Fibroblast of the aortic adventitia (primary cell): ENCODE results near the gene DGKG. TPM values are rescaled to one million over a fixed set of nuclear protein-coding genes. Genes with fewer than 3 reads are reported as not detected.

Experiments used
- DNase-seq: peaks from one replicate; pipeline ENCODE4 v3.0.0-alpha.2; 2010; ENCODE audit warnings: low read depth
- H3K4me3 ChIP-seq: 2 replicates; pipeline ENCODE4 v1.5.1; 2011; ENCODE audit warnings: low read depth, mild to moderate bottlenecking, control low read depth, low read length, moderate library complexity
- CTCF ChIP-seq: IDR thresholded peaks from 2 replicates; pipeline ENCODE4 v1.5.1; 2011; ENCODE audit warnings: mild to moderate bottlenecking, low read length, control low read depth, inconsistent platforms; ENCODE audit not compliant: insufficient read depth
- total RNA-seq: library from RNA; depleted of rRNA; stranded (reverse); fragments of >200 nt; gene quantifications from 2 replicates; pipeline ENCODE4 v1.2.3, GENCODE V29; 2012; ENCODE audit warnings: low replicate concordance

The DGKG gene
- total RNA-seq, 1 donor: 0.27 TPM

DNA sequence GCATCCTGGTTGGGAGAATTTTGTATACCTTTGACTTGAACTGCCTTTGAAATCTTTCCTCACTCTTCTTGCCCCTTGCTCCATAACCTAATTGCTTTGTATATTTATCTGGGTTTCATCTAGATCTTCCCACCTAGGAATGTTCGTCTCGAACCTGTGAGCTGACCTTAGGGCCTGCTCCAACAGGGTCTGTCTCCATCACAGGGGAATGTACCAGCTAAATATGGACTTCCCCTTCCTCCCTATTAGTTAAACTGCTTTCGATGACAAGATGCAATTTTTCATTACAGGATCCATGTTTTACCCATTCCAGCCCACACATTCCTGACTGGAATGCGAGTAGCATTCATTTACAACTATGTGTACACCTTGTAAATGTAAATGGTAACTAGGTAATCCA lies 242.5 kb downstream of the DGKG start:
- no peak for DNase-seq
- no peak for TF ChIP-seq CTCF
- no peak overlapping the region for H3K4me3 ChIP-seq

DNA sequence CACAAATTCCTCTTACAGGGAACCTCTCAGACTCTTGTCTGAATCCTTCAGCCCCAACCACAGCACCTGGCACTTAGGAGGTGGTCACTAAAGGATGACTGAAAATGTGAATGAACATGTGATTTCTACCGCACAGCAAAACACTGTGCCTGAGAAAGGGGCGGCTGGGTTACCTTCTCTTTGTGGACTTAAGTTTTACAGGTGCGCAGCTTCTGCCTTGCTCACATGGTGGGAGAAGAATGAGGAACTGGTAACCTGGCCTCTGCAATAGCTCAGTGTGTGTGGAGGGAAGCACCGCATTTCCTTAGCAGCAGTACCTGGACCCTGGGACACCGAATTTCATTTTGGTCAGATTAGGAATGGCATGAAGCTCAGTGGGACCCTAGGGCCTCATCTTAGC lies 243.3 kb downstream of the DGKG start:
- H3K4me3 ChIP-seq: no peak overlapping the region
- no peak for TF ChIP-seq CTCF
- no peak for DNase-seq

DNA sequence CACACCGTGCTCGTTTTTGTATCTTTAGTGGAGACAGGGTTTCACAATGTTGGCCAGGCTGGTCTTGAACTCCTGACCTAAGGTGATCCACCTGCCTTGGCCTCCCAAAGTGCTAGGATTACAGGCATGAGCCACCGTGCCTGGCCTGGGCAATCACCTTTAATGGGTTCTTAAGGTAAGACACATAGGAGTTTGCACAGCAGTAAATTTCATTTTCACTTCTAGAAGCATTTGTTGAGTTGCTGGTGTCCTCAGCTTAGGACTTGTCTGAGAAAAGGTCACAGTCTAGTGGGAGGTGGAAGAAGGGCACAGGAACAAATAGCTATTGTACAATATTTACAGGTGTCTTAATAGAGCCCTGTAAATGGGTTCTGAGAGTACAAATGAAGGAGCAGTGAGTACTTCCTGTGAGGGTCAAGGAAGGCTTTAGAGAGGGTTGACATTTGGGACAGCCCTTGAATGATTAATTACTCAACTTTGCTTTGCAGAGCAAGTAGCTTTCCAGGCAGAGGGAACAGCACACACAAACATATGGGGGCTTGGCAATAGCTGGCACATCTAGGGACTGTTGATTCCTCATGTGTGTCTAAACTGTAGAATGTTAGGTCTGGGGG lies 244.4 kb downstream of the DGKG start:
- DNase-seq: no peak

DNA sequence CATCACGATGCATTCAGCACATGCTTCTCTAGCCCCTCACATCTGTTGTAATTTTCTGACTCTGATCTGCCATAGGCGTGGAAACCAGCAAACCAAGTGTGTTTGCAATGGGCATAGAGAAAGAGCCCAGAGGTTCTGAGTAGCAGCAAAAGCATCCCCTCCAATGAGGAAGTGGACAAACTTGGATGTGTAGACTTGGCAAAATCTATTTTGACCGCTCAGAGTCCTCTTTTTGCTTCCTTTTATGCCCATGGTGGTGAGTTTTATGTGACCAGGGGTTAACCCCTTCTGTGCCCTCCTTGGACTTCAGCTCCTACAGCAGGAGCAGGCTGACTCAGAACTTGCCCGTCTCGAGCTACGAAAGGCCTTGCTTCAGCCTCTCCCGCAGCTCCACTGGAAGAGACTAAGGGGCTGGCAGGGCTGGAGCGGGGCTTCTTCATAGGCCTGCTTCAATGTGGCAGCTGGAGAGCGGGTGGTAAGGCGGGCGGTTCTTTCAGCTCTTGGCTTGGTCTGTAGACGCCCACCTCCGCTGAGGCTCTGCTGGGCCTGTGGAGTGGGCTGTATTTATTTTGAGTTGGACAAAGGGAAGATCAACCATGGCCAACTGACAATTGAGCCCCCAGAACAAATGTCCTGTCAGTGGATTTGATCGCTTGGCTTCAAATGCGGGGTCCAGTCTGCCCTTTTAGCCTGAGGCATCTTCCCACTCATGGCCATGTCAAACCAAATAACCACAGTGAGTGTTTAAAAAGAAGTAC lies 246.6 kb downstream of the DGKG start:
- H3K4me3 ChIP-seq: no peak overlapping the region
- no peak for DNase-seq
- no peak for TF ChIP-seq CTCF

More for the DNA sequence above, 244.4 kb downstream of the DGKG start:
- TF ChIP-seq CTCF: no peak
- no peak overlapping the region for H3K4me3 ChIP-seq

DNA sequence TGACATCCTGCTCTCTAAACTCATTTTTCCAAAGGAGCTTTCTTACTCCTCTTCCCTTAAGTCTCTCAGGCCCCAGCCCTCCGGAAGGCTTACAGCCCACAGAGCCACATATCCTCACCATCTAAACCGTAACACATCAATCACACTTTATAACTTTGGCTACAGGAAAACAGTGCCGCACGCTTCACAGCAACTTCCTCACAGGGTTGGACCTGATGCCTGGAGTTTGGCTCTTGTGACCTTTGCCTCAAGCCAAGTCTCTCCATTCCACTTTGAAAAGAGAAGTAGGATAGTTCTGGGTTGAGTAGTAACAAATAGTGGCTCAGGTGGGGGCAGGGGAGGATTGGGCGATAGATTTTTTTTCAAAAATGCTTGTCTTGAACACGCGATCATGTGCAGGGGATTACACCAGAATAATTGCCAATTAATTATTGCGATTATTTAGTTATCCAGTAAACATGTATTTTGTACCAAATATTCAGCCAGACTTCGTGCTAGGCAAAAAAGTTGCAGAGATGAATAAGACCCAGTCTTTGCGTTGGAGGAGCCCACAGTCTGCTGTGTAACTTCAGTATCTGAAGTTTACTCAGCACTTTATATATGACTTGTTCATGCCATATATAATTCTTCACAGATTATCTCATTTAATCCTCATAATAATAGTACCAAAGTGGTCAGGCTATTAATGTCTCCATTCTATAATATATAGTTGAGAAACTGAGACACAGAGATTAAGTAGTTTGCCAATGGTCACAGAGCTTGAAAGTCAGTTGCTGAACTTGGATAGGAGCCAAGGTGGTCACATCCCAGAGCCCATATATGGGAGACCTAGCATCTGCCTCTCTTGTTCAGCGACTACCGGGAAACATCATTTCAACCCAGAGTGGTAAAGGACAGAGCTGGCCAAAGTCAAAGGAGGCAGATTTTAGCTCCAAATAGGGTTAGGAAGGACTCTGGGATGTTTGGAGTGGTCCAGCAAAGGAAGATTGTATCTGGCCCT lies 250.8 kb downstream of the DGKG start:
- TF ChIP-seq CTCF: no peak
- DNase-seq: no peak
- H3K4me3 ChIP-seq: no peak overlapping the region

DNA sequence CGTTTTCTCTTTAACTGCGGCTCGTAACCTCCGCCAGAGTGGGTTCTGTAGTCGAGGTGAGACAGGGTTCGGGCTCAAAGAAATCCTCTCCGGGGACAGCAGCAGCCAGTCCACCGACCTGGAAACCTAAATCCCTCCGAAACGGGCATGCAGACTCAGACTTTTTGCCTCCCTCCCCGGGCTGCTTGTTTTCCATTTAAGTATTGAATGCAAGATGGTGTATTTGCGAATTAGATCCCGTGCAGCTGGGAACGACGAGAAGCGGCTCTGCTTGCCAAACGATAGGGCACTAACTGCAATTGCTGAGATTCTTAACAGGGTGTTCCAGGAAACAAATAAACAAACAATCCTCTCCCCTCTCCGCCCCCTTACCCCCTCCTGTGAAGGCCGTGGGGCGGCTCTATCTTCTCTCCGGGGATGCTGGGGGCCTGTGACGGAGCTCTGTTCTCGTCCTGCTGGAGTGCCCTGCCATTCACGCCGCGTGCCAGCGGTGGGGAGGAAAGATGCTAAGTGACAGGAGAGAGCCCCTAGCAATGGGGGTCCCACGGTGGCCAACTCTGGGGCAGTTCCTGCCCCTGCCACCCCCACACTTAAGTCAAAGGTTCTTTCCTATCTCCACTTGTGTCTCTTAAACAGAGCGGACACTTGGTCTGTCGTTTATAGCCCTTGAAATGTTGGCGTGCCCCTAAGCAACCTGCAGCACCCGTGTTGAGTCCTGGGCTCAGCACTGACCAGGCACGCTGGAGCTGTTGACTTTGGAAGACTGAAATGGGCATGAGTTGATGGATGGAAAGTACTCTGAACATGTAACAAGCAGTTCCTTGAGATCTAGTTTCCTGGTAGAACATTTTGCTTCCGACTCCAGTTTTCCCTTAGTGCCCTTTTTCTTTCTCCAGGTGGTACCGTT lies 251.9 kb downstream of the DGKG start:
- H3K4me3 ChIP-seq: peak overlapping the region; percentile 74
- DNase-seq: peak; percentile 44
- TF ChIP-seq CTCF: no peak
